Measurements from ENCODE around the gene ALK.

DNA sequence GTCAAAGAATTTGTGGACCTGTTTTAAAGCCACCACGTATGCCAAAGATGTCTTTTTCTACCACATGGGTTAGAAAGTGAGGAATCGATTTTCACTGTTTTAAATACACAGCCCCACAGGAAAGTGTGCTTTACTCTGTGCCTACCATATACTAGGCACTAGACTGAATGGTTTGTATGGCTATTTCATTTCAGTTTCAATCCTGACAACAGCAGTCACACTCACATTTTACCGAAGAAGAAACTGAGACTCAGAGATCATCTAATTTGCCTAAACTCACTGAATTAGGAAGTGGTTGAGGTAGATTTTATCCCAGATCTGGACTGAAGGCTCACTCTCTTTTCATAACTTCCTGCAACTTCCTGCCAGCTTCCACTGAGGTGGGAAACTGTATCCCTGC is 176.4 kb downstream of the ALK start:
- TF ChIP-seq CTCF (IDR thresholded peaks at IDR 0.05; ENCODE audit: low read length), result no peak
- TF ChIP-seq EZH2 (IDR thresholded peaks at IDR 0.05; ENCODE audit: borderline replicate concordance, low read length), result no peak
